Head of caudate nucleus (tissue), 42 donors: ENCODE results near the gene EXOC3.
"Not testable (repeated sequence)": the region's sequence is repeated elsewhere in the genome, so short reads cannot be mapped to it uniquely, and the experiment has no call there.

Experiments used
- DNase-seq, 42 donors: peaks; one replicate each; pipeline versions ENCODE4 v3.0.0 to v3.0.0-alpha.2; 2020 to 2021; ENCODE audit warnings: mixed read lengths in 7 of 42
- intact Hi-C: fragments of 100-400 bp; cut with DNase I; formaldehyde crosslinking; loops from one replicate; pipeline ENCODE4 v1.15.0; 2022

EXOC3 gene

DNA sequence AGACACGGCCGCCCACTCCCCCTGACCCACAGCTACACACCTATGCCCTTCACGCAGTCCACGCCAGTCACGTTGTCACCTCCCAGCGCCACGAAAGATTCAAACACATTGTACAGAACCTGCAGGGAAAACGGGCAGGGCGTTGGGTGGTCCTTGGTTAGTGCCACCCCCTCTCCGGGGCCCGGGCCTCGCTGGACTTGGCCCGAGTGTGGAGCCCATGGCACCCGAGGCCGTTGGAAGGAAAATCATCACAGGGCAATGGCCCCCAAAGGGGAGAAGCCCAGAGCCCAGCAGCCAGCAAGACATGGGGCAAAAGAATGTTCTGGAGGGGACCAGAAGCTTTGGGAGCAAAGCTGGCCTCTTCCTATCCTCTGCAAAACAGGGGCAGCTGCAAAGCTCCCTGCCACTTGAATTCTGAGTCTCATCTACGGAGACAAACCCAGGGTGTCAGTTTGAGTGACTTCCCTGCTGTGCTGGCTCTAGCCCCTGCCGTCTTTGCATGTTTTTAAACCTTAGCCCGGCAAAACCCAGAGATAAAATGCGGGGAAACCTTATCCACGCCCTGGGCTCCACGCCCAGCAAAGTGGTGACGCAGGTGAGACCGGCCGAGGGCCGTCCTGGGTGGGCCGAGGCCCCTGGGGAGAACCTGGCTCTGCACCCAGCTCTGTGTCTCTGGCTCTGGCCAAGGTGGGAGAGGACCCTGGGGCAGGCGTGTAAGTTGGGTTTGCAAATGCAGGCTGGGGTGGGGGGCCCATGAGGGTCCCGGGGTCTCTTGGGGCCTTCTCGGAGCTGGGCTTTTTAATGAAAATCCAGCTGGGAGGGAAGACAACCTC, 42.4 kb downstream of the EXOC3 start:
- intact Hi-C loops: no loop called here
- DNase-seq: no peak

DNA sequence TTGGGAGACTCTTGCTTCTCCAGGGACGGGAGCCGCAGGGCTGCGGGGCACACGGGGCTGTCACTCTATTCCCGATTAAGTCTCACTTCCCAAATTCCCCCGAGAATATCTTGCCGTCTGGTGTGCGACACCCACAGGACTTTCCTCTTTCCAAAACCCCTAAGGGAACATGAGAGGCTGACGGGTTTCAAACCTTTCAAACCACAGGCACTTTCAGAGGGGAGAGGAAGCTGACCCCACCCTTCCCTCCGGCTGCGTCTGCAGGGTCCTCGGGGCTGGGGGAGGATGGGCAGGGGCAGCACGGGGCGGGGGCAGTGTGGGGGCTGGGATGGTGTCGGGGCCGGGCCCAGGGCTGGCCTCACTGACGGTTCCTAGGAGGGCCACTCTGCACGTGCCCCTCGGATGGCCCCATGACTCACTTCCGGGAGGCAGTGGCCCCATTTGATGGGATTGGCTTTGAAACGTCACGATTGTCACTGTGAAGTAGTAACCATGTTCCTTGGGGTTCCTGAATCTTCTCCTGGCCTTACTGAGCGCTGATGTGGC, 43.0 kb downstream of the EXOC3 start:
- intact Hi-C loops: no loop called here
- no peak for DNase-seq

DNA sequence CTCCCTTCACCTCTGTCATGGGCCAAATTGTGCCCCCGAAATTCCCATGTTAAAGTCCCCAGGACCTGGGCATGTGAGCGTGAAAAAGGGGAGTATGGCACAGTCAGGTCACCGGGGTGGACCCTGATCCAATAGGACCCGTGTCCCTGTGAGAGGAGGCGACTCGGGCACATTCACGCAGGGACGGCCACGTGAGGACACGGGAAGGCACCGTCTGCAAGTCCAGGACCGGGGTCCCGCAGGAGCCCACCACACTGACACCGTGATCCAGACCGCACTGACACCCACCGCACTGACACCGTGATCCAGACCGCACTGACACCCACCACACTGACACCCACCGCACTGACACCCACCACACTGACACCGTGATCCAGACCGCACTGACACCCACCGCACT, 43.6 kb downstream of the EXOC3 start:
- DNase-seq, intact Hi-C loops: not testable (repeated sequence)

DNA sequence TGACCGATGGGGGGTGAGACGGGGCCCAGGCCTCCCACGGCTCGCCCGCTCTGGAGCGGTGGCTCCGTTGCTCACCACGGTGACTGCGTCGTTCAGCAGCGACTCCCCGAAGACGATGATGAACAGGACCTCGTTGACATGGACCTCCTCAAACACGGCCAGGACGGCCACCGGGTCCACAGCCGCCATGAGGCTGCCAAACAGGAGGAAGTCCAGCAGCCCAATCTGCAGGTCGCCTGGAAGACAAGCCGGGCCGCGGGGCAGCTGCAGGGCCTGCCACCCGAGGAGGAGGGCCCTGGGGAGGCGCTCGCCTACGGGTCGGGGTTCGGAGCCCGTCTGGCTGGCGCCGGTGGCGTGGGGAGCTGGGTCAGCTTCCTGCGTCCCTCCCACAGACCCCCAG, 45.3 kb downstream of the EXOC3 start:
- DNase-seq: no peak
- intact Hi-C loops: no loop called here

DNA sequence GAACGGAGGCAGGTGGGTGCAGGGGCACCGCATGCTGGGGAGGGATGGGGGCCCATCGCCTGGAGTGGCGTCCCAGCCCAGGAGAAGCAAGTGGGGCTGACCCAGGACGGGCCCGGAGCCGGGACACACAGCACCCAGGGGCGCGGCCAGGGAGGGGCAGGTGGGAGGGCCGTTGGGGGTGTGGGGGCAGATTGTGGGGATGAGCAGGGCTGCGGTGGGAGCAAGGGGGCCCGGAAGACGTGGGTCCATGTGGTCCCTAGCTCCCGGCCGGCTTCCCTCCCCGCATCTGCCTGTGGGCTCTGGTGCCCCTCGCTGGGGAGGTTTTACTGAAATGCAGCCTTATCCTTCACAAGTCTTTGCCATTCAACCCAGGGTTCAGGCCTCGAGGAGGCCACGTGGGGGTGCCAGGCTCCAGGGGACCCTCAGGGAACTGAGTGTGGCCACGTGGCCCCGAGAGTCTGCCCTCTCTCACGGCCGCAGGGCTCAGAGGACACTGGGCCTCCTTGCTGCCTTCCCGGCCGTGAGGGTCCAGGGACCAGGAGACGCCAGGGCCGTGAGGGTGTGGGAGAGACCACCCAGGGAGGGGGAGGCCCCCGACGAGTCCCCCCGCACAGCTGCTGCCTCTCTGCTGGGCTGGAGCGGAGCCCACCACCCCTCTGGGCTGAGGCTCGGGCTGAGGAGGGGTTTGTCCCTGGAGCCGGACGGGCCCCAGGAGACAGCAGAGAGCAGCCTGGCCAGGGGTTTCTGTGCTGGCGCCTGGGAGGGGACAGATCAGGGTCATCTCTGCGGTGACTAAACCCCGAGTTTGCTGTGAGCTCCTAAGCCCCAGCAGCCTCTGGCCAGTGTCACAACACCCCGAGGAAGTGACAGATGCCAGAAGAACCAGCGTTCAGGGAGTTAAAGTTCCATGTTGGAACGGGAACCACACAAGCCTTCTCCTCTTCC, 46.0 kb downstream of the EXOC3 start:
- no peak for DNase-seq
- intact Hi-C loops: no loop called here

DNA sequence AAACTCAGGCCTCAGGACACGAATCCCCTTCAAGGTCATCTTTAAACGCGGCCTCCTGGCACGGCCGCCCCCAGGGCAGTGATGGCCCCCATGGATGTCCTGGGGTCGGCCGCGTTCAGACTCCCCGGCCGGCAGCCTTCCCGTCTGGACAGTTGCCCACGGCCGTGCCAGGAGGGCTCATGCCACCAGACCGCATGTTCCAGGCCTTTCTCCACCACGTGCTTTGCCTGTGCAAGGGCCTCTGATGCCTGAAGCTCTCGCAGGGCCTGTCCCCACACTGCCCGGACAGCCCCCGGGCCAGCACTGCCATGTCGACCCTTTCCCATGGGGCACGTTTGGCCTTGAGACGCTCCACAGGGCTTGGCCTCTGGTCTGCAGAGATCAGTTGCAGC, 46.7 kb downstream of the EXOC3 start:
- intact Hi-C loops: no loop called here
- no peak for DNase-seq

DNA sequence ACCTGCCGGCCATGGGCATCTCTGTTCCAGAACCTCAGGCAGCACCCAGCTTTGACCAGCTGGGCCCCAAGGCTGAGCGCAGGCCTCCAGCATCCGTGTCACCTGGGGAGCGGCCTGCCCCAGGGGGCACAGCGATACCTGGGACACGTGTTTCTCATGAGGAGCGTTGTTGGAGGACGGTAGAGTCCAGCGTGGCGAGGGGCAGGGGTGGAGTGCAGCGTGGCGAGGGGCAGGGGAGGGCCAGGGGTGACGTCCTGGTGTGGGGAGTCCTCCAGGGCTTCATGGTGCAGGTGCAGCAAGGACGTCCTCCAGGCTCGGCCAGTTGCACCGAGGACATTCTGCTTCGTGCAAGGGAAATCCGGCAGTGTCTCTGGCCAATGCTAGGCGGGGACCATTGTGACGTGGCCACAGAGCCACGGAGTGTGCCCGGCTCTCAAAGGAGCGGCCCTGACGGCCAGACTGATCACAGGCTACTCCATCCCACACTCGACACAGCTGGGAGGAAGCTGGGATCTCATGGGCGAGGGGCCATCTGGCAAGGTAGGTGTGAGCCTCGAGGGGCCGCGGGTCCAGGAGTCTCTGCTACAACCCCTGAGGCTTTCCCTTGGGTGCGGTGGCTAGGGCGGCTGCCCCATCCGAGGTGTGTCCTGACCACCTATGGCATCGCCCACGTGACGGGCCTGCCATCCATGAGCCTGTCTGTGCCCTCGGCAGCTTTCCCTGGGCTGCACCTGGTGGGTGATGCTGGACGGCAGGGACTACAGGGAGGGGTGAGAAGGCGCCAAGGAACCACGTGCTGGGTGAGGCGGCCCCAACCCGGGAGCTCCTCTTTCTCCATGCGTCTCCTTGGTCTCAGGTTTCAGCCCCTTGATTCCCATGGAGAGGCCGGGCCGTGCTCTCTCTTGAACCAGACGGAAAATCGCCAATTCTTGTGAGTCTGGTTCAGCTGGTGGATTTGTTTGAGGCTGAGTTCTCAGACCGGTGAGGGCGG, 47.4 kb downstream of the EXOC3 start:
- intact Hi-C loops: no loop called here
- no peak for DNase-seq

DNA sequence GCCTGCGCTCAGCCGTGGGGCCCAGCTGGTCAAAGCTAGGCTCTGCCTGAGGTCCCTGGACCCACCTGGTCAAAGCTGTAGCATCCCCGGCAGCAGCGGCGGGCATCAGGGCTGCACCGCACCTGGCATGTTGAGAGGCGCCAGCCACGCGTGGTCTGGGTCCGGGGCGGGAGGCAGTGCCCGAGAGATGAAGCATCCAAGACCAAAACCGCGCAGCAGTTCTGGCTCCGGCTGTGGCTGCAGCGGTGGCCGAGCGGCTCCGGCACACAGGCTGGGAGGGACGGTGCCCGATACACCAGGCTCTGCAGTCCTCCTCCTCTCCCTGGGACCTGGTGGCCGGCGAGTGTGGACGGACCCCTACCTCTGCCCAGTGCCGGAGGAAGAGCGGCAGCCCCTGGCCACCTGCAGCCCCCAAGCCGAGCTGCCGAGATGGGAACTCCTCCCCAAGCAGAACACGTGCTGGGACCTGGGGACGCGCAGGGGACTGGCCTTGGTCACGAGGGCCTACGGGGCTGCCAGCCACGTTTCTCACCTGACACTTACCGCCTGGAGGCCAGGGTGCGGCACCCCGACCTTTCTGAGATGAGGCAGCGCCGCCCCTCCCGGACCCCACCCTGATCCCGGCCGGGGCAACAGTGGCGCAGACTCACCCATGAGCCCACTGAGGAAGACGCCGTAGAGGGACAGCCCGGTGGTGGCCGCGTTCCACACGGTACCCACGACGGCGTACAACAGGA, 48.3 kb downstream of the EXOC3 start:
- DNase-seq: no peak
- intact Hi-C loops: no loop called here

DNA sequence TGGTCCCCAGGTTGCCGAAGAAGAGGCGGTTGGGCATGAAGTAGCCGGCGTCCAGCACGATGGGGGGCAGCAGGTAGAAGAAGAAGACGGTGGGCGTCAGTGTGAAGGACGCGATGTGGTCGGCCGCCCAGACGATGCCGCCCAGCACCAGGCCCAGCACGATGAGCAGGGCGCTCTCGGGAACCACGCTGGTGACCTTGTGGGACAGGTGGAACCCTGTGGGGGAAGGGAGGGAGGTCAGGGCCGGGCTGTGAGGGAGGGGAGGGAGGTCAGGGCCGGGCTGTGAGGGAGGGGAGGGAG, 48.8 kb downstream of the EXOC3 start:
- intact Hi-C loops: no loop called here
- DNase-seq: no peak

DNA sequence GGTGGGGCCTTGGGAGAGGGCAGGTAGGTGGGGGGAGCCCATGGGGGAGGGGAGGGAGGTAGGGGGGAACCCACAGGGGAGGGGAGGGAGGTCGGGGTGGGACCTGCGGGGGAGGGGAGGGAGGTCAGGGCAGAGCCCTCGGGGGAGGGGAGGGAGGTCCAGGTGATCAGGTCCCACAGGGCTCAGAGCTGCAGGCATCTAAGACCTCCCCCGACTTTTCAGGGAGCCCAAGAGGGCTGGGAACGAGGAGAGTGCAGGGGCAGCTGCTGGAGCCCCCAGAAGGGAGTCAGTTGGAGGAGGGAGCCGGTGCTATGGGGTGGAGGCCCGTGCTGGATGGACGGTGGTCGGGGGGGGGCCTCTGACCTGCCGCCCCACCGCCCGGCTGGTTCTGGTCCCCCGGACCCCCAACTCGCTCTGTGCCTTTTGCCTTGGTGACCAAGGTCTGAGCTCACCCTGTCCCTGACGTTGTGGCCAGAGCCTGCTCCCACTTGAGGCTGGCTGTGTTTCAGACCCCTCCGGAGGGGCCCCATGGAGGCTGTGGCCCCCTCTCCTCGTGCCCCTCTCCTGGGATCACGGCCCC, 49.4 kb downstream of the EXOC3 start:
- DNase-seq: no peak
- intact Hi-C loops: no loop called here

DNA sequence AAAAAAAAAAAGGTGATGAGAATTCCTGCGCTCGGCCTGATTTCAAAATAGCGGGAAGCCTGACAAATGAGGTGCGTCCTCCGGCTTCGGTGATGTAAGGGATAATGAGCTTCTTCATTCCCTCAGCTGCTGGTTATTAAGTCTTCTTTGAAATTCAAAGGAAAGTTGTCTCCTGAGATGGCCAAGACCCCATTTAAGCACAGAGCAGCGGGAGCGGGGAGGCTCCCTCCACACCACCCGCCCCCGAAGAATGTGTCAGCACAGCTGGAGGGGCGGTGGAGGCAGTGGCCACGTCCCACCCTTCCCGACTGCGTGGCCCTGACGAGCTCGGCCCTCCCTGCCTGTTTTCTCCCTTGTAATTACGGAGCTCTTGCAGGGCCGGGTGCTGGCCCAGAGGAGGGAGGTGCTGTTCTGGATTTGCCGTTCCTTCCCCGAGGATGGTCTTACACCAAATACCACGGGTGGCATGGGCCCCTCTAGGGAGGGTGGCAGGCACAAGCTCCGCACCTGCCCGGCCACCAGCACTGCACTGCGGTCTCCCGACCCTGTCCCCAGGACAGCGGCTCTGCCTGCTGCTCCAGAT, 50.2 kb downstream of the EXOC3 start:
- no peak for DNase-seq

DNA sequence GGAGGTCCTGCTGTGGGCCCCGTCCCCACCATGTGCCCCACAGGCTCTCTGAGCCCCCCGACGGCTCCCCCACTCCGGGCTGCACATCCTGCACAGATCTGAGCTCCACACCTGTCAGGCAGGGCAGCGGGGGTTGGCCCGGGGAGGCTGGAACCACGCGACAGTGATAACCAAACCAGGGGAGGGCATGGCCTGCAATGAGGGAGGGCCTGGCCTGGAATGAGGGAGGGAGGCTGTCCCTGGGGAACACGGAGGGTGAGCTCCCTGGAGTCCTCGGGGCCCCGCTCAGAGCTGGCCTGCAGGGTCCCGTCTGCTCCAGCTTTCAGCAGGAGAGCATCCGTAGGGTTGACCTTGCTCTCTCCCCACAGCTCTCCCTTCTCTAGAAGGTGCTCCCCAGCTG, 50.8 kb downstream of the EXOC3 start:
- intact Hi-C loops: no loop called here
- no peak for DNase-seq

More for the DNA sequence above, 50.2 kb downstream of the EXOC3 start:
- intact Hi-C loops: no loop called here

DNA sequence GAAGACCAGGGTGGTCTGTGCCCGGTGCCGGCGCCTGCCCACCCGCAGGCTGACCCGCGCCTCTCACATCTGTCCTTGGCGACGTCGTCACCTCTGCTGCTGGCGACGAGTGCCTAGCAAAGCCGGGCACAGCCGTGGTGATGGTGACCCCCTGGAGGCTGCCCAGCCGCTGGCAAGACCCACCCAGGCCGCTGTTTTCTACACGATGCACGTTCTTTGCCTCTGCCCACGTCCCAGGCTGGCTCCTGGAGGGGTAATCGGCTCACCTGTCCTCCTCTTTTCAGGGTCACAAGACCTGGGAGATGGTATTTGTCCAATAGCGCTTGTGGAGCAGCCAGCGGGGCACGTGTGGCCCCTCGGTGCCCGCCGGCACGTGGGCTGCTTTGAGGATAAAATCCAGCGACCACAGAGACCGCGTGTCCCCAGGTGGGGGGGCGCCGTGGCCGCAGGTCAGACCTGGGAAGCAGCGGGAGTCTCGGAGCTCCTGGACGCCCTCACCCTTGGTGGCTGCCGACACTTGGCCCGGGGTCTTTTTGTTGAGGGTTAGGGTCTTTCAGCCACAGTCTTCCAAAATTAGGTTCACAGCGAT, 51.8 kb downstream of the EXOC3 start:
- DNase-seq: no peak
- intact Hi-C loops: no loop called here

DNA sequence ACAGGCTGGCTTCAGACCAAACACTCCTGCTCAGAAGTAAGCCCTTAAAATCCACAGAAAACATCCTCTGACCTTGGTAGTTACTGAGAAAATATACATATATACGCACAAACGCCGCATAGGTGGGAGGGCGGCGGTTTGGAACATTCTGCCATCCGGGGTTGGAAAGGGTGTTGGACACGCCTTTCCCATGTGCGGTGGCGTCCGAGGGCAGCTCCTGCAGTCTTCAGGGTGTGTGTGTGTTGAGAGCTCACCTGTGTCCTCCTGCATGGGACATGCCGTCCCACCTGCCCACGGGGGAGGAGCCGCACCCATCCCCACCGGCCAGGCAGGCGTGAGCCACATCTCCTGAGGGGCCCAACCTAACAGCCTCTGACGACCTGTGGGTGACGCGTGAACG, 53.1 kb downstream of the EXOC3 start:
- no peak for DNase-seq
- intact Hi-C loops: no loop called here

DNA sequence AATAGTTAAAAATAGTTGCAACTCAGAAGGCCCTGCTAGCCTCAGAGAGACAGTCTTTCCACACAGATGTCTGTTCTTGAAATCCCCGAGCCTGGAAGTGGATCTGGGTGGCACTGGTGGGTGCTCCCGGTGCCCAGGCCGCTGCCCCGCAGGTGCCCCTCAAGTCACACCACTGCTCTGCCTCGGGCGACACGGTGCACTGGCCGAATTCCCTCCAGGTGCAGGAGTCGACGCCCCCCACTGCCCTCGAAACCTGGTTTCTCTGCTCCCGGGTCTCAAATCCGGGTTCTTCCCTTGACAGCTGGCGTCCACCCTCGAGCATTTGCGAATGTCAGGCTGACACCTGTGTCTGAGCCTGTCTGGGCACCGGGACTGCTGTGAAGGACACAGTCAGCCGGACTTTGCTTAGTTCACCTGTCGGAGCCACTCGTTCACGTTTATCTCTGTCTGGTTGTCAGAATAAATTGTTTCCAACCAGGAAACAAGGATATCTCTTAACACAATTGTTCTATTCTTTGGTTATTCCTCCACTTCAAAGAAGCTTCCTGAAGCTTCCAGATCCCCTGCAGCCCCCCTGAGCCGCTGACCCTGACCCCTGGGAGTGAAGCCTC, 54.2 kb downstream of the EXOC3 start:
- DNase-seq: no peak
- intact Hi-C loops: no loop called here

DNA sequence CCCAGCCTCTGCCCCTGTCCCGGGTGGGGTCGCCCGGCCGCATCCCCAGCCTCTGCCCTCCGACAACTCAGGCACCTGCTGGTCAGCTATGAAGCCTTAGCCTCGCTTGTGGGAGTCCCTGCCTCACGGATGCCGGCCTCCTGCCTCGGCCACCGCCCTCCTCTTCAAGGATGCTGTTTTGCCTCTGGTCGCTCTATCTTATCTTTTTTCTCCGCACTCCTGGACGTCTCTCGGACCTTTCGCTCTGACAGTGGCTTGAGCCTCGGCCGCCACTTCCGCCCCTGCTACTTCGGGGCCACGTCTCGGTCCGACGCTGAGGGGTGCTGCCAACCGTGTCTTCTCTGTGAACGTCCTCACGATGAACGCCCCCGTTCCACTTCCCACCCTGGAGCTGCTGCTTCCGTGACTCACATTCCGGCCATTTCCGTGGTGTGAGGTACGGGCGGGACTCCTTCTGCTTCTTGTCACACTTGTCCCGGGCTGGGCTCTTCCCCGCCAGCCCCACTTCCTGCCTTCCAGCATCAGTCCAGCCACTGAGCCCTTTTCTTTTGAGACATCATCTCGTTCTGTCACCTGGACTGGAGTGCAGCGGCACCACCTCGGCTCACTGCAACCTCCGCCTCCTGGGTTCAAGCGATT, 55.0 kb downstream of the EXOC3 start:
- intact Hi-C loops: no loop called here

More for the DNA sequence above, 55.0 kb downstream of the EXOC3 start:
- no peak for DNase-seq
